Inferior parietal cortex (tissue), 1 donor: ENCODE measurements around the gene HAPLN3.

Source experiments
- DNase-seq: peaks from one replicate; pipeline ENCODE4 v3.0.0-alpha.2; 2016; ENCODE audit errors: extremely low spot score

HAPLN3 gene

GRCh38 chr15:88909956-88910831, 14.8 kb upstream of the HAPLN3 start:
- no peak for DNase-seq

GRCh38 chr15:88908697-88909621, 13.6 kb upstream of the HAPLN3 start:
- no peak for DNase-seq

GRCh38 chr15:88908123-88908522, 12.8 kb upstream of the HAPLN3 start:
- DNase-seq, result no peak

- no peak for DNase-seq
Observed at GRCh38 chr15:88907111-88907510, 11.8 kb upstream of the HAPLN3 start.

GRCh38 chr15:88906551-88906950, 11.2 kb upstream of the HAPLN3 start:
- DNase-seq, result no peak

GRCh38 chr15:88906130-88906529, 10.8 kb upstream of the HAPLN3 start:
- DNase-seq, result no peak

GRCh38 chr15:88905576-88905975, 10.2 kb upstream of the HAPLN3 start:
- no peak for DNase-seq

GRCh38 chr15:88904624-88905327, 9.4 kb upstream of the HAPLN3 start:
- DNase-seq, result peak; percentile 92

- no peak for DNase-seq
Observed at GRCh38 chr15:88904257-88904623, 8.9 kb upstream of the HAPLN3 start.

- no peak for DNase-seq
Observed at GRCh38 chr15:88902846-88903245, 7.5 kb upstream of the HAPLN3 start.

- no peak for DNase-seq
Observed at GRCh38 chr15:88902221-88902835, 7.0 kb upstream of the HAPLN3 start.

GRCh38 chr15:88901508-88902220, 6.3 kb upstream of the HAPLN3 start:
- DNase-seq, result no peak

GRCh38 chr15:88900982-88901418, 5.7 kb upstream of the HAPLN3 start:
- DNase-seq, result no peak

- DNase-seq, result no peak
Observed at GRCh38 chr15:88900309-88900981, 5.1 kb upstream of the HAPLN3 start.

GRCh38 chr15:88899251-88899650, 3.9 kb upstream of the HAPLN3 start:
- DNase-seq, result no peak

- no peak for DNase-seq
Observed at GRCh38 chr15:88898736-88899135, 3.4 kb upstream of the HAPLN3 start.

- peak; percentile 38 for DNase-seq
Observed at GRCh38 chr15:88897456-88898194, 2.3 kb upstream of the HAPLN3 start.

GRCh38 chr15:88897142-88897455, 1.8 kb upstream of the HAPLN3 start:
- DNase-seq, result no peak

- DNase-seq, result no peak
Observed at GRCh38 chr15:88896333-88897033, 1.1 kb upstream of the HAPLN3 start.
